ENCODE results near the gene CCDC177.

The CCDC177 gene

DNA sequence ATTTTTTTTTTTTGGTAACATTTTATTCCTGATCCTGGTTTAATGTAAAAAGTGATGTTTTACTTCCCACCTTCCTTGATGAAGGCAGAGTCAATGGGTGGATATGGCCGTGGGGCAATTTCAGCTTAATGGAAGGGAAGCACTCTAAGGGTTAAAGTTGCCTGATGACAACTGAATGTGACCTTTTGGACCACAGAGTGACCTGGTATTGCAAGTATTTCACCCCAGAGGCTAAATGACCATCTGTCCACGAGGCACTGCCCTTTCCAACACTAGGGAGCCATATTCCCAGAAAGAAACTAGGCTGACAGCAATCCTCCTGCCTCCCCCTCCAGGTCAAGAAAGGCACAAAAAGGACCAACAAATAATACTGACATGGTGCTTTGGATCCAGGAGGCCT, 4.8 kb downstream of the CCDC177 start:
- DNase-seq (ENCODE audit: low read depth in 2 of 3, low spot score in 2 of 3): no peak

GRCh38 chr14:69567563-69567962, 7.1 kb downstream of the CCDC177 start:
- no peak for DNase-seq (ENCODE audit: low read depth in 2 of 3, low spot score in 2 of 3)

GRCh38 chr14:69561893-69562292, 12.8 kb downstream of the CCDC177 start:
- DNase-seq (ENCODE audit: low read depth in 2 of 3, low spot score in 2 of 3): no peak

DNA sequence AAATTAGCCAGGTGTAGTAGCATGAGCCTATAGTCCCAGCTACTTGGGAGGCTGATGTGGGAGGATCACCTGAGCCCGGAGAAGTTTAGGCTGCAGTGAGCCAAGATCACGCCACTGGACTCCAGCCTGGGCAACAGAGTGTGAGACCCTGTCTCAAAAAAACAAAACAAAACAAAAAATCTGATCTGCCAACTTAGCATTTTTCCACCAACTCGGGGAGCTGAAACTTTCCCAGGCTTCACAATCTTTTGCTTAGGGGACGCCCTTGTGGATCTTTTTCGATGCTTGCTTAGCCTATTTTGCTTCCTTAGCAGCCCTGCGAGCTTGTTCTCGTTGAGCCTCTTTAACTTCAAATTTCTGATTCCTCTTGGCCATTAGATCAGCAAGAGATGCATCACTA, 13.8 kb downstream of the CCDC177 start:
- DNase-seq (ENCODE audit: low read depth in 2 of 3, low spot score in 2 of 3): no peak

DNA sequence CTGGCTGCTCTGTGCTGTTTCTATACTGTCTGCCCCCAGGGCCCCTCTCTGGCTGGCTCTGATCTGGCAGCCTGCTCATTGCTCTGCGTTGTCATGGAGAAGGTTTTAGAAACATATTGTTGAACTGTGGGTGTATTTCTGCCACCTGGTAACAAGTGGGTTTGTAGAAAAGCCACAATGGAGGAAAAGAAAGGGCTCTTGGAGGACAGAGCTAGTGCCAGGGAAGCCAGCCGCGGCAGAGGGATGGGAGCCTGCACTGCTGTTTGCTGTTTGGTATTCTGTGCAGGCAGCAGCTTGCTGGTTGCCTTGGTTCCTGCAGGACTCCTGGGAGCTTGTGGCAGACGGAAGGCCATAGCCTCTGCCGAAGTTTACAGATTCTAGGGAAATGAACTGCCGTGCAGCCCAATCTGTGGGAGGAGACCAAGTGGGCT, 15.1 kb downstream of the CCDC177 start:
- DNase-seq (ENCODE audit: low read depth in 2 of 3, low spot score in 2 of 3): no peak

GRCh38 chr14:69558774-69559173, 15.9 kb downstream of the CCDC177 start:
- DNase-seq (ENCODE audit: low read depth in 2 of 3, low spot score in 2 of 3): no peak

DNA sequence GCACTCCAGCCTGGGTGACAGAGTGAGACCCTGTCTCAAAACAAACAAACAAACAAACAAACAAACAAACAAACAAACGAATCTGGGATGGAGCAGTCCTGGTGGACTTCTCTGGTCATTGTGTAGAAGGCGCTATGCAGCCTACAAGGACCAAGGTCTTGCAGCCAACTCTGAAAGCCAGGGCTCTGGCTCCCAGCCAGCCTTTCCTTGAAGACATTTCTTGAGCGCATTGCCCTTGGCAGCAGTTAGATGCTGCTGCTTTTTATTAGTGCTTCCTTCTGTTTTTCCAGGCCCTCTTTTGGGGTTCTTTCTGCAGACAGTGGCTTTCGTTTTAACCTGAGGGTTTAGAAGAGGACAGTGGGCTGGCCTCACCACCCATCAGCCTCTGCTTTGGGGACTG, 20.2 kb downstream of the CCDC177 start:
- no peak for DNase-seq (ENCODE audit: low read depth in 2 of 3, low spot score in 2 of 3)

DNA sequence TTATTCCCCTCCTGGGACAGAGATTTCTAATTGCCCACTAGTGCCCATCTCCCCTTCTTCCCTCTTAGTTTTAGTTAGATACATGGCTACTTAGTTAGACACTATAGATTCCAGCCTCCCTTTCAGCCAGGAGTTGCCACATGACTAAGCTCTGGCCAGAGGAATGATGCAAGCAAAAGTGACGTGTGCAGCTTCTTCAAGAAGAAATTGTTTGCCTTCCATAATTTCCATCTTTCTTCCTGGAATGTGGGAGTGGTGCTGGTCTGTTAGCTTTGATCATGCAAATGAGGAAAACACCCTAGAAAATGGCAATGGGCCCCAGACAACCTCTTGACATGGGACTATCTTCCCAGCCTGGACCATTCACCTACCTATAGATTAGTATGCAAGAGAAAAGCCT, 21.4 kb downstream of the CCDC177 start:
- DNase-seq (ENCODE audit: low read depth in 2 of 3, low spot score in 2 of 3): no peak

- no peak for DNase-seq (ENCODE audit: low read depth in 2 of 3, low spot score in 2 of 3)
Observed at GRCh38 chr14:69551511-69551910, 23.2 kb downstream of the CCDC177 start.

DNA sequence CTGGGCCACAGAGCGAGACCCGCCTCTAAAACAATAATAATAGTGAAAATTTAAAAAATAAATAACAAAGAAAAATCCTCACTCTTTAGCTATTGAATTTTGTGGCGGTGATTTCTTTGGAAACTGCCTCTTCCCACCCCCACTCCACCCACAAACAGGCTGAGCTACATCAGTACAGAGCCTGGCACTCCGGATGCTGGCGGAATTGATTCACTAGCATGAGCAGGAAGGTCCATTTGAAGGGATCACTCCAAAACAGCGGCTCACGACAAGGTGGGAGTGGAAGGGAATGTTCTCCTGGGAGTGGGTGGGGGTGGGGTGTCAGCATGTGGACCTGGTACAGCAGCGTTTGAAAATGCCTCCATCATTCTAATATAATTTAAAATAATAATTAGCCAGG, 26.1 kb downstream of the CCDC177 start:
- DNase-seq (ENCODE audit: low read depth in 2 of 3, low spot score in 2 of 3): no peak

GRCh38 chr14:69547701-69548348, 26.8 kb downstream of the CCDC177 start:
- peak in 2 of 3 experiments; percentile 4 to 13 for DNase-seq (ENCODE audit: low read depth in 2 of 3, low spot score in 2 of 3)

- peak in 1 of 3 experiments; percentile 9 for DNase-seq (ENCODE audit: low read depth in 2 of 3, low spot score in 2 of 3)
Observed at GRCh38 chr14:69543341-69544115, 31.1 kb downstream of the CCDC177 start.

- no peak for DNase-seq (ENCODE audit: low read depth in 2 of 3, low spot score in 2 of 3)
Observed at GRCh38 chr14:69542311-69542710, 32.4 kb downstream of the CCDC177 start.

GRCh38 chr14:69540654-69541335, 33.9 kb downstream of the CCDC177 start:
- no peak for DNase-seq (ENCODE audit: low read depth in 2 of 3, low spot score in 2 of 3)

DNA sequence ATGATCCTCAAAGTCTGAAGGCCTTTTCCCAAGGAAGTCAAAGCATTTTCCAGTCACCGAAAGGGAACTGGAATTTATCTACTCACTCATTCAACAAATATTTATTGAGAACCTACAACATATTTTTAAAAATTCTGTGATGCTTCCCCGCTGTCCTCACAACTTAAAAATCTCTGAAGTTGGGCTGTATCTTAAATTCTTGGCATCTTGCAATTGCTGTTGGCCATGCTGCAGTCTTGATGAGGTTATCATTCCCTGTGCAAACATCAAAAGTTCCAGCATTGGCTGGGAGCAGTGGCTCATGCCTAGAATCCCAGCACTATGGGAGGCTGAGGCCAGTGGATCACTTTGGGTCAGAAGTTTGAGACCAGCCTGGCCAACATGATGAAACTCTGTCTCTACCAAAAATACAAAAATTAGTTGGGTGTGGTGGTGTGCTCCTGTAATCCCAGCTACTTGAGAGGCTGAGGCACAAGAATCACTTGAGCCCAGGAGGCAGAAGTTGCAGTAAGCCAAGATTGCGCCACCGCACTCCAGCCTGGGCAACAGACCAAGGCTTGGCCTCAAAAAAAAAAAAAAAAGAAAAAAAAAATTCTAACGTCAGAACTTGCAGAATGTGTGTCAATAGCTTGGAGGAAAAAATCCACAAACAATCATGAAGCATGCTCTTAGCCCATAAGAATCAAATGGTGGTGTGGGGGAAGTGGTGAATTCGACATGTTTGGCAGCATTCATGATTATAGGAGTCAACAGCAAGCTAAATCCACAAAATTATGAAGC, 34.9 kb downstream of the CCDC177 start:
- DNase-seq (ENCODE audit: low read depth in 2 of 3, low spot score in 2 of 3): no peak

GRCh38 chr14:69538766-69539165, 35.9 kb downstream of the CCDC177 start:
- DNase-seq (ENCODE audit: low read depth in 2 of 3, low spot score in 2 of 3): no peak

DNA sequence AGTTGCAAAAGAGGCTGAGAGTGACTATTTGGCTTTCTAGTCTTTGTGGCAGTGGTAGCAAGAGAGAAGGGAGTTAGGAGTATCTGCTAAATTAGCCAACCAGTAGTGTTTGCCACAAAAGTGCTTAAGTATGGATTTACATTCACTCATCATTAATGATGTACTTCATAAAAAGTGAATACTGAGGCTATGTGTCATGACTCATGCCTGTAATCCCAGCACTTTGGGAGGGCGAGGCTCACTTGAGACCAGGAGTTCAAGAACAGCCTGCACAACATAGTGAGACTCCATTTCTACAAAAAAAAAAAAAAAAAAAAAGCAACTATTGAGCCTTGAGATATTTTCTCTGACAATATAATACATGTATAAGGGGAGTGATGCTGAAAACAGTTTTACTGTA, 36.8 kb downstream of the CCDC177 start:
- no peak for DNase-seq (ENCODE audit: low read depth in 2 of 3, low spot score in 2 of 3)

GRCh38 chr14:69536971-69537370, 37.7 kb downstream of the CCDC177 start:
- no peak for DNase-seq (ENCODE audit: low read depth in 2 of 3, low spot score in 2 of 3)

DNA sequence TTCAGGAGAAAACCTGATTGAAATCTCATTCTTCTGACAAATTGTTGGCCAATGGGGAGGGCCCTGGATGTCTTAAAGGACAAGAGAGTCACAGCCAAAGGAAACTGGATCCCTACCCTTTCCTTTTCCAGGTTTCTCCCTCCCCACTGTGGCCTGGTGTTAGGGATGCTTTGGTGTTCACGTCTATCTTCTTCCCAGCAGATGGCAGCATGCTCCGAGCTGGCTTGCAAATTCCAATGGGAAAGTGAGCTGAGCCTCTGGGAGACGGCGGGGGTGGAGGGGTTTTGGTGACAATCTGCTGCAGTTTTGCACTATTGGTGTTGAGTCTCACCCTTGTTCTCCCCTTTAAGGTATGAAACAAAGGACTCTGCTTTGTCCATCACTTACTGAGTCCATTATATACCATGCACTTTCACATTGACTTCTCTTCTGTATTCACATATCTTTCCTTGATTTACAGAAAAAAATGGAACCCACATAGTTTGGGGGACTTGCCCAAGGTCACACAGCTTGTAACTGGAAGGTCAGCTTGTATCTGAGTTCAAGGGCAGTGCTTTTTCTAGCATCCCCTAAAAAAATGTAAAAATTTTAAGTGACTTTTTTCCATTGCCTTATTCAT, 39.3 kb downstream of the CCDC177 start:
- DNase-seq (ENCODE audit: low read depth in 2 of 3, low spot score in 2 of 3): no peak

- no peak for DNase-seq (ENCODE audit: low read depth in 2 of 3, low spot score in 2 of 3)
Observed at GRCh38 chr14:69532561-69533340, 41.9 kb downstream of the CCDC177 start.

Data from activated CD8-positive, alpha-beta memory T cell treated with anti-CD3 and anti-CD28 coated beads for 48 hours (primary cell).